Sigmoid colon (tissue), 3 donors: ENCODE results near the gene TUBGCP4.

ENCODE experiments used
- POLR2A ChIP-seq, 2 donors: fragments of 450-650 bp; IDR thresholded peaks; one replicate each; pipeline ENCODE4 v1.6.1; 2016; ENCODE audit warnings: antibody characterized with exemption in 2 of 2, mild to moderate bottlenecking in 2 of 2, moderate library complexity in 2 of 2
- TF ChIP-seq, protein P1 (sequence below), 4 experiments: fragments of 450-650 bp in 3 of 4; fragments of 200-600 bp in 1 of 4; IDR thresholded peaks; one replicate each; pipeline ENCODE4 v1.5.1; 2016 to 2019; ENCODE audit warnings: antibody characterized with exemption in 4 of 4, mild to moderate bottlenecking in 3 of 4, moderate library complexity in 2 of 4

DNA sequence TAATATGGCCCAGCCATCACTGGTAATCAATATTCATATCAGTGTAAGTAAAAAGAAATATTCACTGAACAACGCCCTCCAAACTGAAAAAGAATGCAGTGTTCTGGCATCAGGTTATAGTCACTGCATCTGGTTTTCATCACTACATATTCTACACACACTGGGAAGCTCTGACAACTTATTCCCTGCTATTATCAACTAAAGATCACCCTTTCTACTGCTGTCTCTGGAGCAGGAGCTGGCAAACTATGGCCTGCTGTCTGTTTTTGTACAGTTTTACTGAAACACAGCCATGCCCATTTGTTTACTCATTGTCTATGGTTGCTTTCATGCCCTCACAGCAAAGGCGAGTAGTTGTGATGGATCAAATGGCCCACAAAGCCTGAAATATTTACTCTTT is 35.3 kb downstream of the TUBGCP4 start:
- TF ChIP-seq, protein P1, sequence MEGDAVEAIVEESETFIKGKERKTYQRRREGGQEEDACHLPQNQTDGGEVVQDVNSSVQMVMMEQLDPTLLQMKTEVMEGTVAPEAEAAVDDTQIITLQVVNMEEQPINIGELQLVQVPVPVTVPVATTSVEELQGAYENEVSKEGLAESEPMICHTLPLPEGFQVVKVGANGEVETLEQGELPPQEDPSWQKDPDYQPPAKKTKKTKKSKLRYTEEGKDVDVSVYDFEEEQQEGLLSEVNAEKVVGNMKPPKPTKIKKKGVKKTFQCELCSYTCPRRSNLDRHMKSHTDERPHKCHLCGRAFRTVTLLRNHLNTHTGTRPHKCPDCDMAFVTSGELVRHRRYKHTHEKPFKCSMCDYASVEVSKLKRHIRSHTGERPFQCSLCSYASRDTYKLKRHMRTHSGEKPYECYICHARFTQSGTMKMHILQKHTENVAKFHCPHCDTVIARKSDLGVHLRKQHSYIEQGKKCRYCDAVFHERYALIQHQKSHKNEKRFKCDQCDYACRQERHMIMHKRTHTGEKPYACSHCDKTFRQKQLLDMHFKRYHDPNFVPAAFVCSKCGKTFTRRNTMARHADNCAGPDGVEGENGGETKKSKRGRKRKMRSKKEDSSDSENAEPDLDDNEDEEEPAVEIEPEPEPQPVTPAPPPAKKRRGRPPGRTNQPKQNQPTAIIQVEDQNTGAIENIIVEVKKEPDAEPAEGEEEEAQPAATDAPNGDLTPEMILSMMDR (IDR thresholded peaks at IDR 0.05): no peak
- TF ChIP-seq POLR2A (IDR thresholded peaks at IDR 0.05): no peak
